KMS-11 (cell line): ENCODE measurements around the gene CHTF8.
"Not testable (repeated sequence)": the region's sequence is repeated elsewhere in the genome, so short reads cannot be mapped to it uniquely, and the experiment has no call there.

Experiments used
- H2AFZ ChIP-seq: fragments of 200-600 bp; sonication (generic); 2 replicates; pipeline ENCODE4 v1.6.1; 2016; ENCODE audit warnings: antibody characterized with exemption, mixed run types, low read depth
- H3K27ac ChIP-seq: fragments of 200-600 bp; sonication (generic); 2 replicates; pipeline ENCODE4 v1.6.1; 2016; ENCODE audit warnings: mild to moderate bottlenecking, mixed run types
- H3K27me3 ChIP-seq: fragments of 200-600 bp; sonication (generic); 2 replicates; pipeline ENCODE4 v1.6.1; 2017; ENCODE audit warnings: mild to moderate bottlenecking, low read depth, mixed run types, moderate library complexity; ENCODE audit not compliant: insufficient read depth
- H3K36me3 ChIP-seq: fragments of 200-600 bp; sonication (generic); 2 replicates; pipeline ENCODE4 v1.6.1; 2017; ENCODE audit warnings: mild to moderate bottlenecking, mixed run types; ENCODE audit not compliant: insufficient read depth
- H3K4me1 ChIP-seq: fragments of 200-600 bp; sonication (generic); 2 replicates; pipeline ENCODE4 v1.6.1; 2016; ENCODE audit warnings: mild to moderate bottlenecking, low read depth, mixed run types; ENCODE audit not compliant: poor library complexity, severe bottlenecking
- H3K4me2 ChIP-seq: fragments of 200-600 bp; sonication (generic); 2 replicates; pipeline ENCODE4 v1.7.0; 2016; ENCODE audit warnings: mild to moderate bottlenecking, mixed run types
- H3K4me3 ChIP-seq: fragments of 200-600 bp; sonication (generic); IDR thresholded peaks from 2 replicates; pipeline ENCODE4 v1.6.1; 2017; ENCODE audit warnings: low read depth, low read length, mixed read lengths; ENCODE audit not compliant: insufficient read depth
- H3K79me2 ChIP-seq: fragments of 200-600 bp; sonication (generic); 2 replicates; pipeline ENCODE4 v1.6.1; 2016; ENCODE audit warnings: low read depth, mixed run types; ENCODE audit not compliant: insufficient read depth
- H3K9ac ChIP-seq: fragments of 200-600 bp; sonication (generic); 2 replicates; pipeline ENCODE4 v1.6.1; 2016; ENCODE audit warnings: mild to moderate bottlenecking, mixed run types
- H4K20me1 ChIP-seq: fragments of 200-600 bp; sonication (generic); 2 replicates; pipeline ENCODE4 v1.6.1; 2016; ENCODE audit warnings: mild to moderate bottlenecking, mixed run types; ENCODE audit not compliant: insufficient read depth
- TF ChIP-seq, protein P1 (sequence below): fragments of 200-600 bp; sonication (generic); conservative IDR thresholded peaks from 2 replicates; pipeline ENCODE4 v1.6.1; 2017; ENCODE audit warnings: low read depth, mild to moderate bottlenecking, antibody characterized with exemption, low read length, moderate library complexity, mixed read lengths

Gene CHTF8

DNA sequence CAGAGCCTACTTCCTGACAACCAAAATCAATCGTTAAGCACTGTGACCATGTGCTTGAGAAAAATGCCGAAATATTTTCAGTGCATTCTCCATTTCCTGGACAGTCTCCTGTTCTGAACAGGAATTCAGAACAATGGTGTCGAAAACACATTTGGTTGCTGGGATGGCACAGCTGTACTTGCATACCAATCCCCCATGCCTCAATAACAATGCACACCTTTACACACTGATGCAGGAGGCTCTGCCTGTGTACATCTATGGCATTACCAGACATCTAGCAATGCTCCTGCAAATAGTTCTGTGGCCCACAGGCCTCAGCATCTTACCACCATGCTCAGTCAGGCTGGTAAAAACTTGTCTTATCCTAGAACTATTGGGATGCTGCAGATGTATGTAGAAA lies 6.2 kb downstream of the CHTF8 start:
- H2AFZ ChIP-seq = no peak overlapping the region
- TF ChIP-seq, protein P1, sequence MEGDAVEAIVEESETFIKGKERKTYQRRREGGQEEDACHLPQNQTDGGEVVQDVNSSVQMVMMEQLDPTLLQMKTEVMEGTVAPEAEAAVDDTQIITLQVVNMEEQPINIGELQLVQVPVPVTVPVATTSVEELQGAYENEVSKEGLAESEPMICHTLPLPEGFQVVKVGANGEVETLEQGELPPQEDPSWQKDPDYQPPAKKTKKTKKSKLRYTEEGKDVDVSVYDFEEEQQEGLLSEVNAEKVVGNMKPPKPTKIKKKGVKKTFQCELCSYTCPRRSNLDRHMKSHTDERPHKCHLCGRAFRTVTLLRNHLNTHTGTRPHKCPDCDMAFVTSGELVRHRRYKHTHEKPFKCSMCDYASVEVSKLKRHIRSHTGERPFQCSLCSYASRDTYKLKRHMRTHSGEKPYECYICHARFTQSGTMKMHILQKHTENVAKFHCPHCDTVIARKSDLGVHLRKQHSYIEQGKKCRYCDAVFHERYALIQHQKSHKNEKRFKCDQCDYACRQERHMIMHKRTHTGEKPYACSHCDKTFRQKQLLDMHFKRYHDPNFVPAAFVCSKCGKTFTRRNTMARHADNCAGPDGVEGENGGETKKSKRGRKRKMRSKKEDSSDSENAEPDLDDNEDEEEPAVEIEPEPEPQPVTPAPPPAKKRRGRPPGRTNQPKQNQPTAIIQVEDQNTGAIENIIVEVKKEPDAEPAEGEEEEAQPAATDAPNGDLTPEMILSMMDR = no peak

GRCh38 chr16:69124961-69125360 lies 7.4 kb downstream of the CHTF8 start:
- H3K4me2 ChIP-seq, H4K20me1 ChIP-seq: not testable (repeated sequence)

More for the DNA sequence above, 6.2 kb downstream of the CHTF8 start:
- H3K36me3 ChIP-seq = no peaks in the 10 kb centered on the region
- no peak overlapping the region for H3K4me2 ChIP-seq
- no peak overlapping the region for H3K27ac ChIP-seq
- no peak overlapping the region for H3K9ac ChIP-seq
- H3K4me3 ChIP-seq = no peak overlapping the region
- H3K4me1 ChIP-seq = peaks cover 5% of the 10 kb centered on the region
- H4K20me1 ChIP-seq = no peaks in the 10 kb centered on the region
- H3K27me3 ChIP-seq = no peaks in the 10 kb centered on the region
- peaks cover 25% of the 10 kb centered on the region for H3K79me2 ChIP-seq

DNA sequence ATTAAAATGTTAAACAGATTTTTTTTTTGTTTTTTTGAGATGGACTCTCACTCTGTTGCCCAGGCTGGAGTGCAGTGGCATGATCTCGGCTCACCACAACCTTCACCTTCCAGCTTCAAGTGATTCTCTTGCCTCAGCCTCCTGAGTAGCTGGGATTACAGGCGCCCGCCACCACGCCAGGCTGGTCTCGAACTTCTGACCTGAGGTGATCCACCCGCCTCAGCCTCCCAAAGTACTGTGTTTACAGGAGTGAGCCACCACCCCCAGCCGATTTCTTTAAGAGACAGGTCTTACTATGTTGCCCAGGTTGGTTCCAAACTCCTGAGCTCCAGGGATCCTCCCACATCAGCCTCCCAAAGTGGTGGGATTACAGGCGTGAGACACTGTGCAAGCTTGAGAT lies 8.0 kb downstream of the CHTF8 start:
- not testable (repeated sequence) for H3K36me3 ChIP-seq
- H3K79me2 ChIP-seq = peaks cover 13% of the 10 kb centered on the region; the same call in 1 of the 2 replicates

More at GRCh38 chr16:69124961-69125360, 7.4 kb downstream of the CHTF8 start:
- not testable (repeated sequence) for H3K4me1 ChIP-seq, H2AFZ ChIP-seq, H3K27me3 ChIP-seq, H3K27ac ChIP-seq, H3K4me3 ChIP-seq, H3K36me3 ChIP-seq, H3K9ac ChIP-seq
- peaks cover 13% of the 10 kb centered on the region; the same call in 1 of the 2 replicates for H3K79me2 ChIP-seq

DNA sequence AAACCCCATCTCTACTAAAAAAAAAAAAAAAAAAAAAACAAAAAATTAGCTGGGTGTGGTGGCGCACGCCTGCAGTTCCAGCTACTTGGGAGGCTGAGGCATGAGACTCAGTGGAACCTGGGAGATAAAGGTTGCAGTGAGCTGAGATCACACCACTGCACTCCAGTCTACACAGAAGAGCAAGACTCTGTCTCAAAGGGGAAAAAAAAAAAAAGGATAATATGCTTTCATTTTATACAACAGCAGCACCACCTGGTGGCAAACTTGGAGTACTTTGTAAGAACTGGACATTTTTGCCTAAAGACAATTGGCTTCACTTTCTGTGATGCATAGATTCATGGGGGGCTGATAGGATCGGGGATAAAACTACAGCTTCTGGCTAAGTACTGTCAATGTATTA lies 8.5 kb downstream of the CHTF8 start:
- Histone ChIP-seq H3K9ac (no peak overlapping the region), H3K4me1 (no peaks in the 10 kb centered on the region), H3K36me3 (no peaks in the 10 kb centered on the region), H3K27me3 (no peaks in the 10 kb centered on the region), H4K20me1 (no peaks in the 10 kb centered on the region), H3K4me2 (no peak overlapping the region), H3K79me2 (peaks cover 11% of the 10 kb centered on the region; the same call in 1 of the 2 replicates), H2AFZ (no peak overlapping the region), H3K27ac (no peak overlapping the region), H3K4me3 (no peak overlapping the region)
- TF ChIP-seq, protein P1 = peak; percentile 88

More for the DNA sequence above, 8.0 kb downstream of the CHTF8 start:
- H4K20me1 ChIP-seq, H2AFZ ChIP-seq, H3K27ac ChIP-seq, H3K4me1 ChIP-seq, H3K4me2 ChIP-seq, H3K4me3 ChIP-seq, H3K9ac ChIP-seq, H3K27me3 ChIP-seq: not testable (repeated sequence)

DNA sequence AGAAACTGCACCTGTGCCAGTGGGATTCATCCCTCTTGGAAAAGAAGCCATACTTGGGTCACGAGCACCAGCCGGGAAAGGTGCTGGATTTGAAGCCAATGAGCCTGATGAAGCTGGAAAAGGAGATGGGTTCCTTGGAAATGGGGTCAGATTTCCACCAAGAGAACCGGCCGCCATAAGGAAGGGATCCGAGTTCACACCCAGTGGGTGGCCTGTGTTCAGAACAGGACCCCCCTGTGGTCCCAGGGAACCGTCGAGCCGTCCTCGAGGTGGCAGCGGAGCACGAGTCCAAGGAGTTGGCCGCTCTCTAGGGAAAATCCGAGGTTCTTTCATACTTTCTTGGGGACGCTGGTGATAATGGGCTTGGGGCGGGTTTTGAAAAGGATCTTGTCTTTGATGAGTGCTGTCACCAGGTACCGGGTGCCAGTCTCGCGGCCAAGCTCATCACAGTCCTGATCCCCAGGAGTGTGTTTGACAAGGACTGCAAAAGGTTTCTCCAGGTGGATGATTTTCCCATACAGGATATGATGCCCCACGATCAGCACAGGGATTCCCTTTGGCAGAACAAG lies 12.2 kb downstream of the CHTF8 start:
- H3K4me1 ChIP-seq = no peaks in the 10 kb centered on the region
- H3K27me3 ChIP-seq = no peaks in the 10 kb centered on the region
- H3K79me2 ChIP-seq = no peaks in the 10 kb centered on the region
- no peak overlapping the region for H2AFZ ChIP-seq
- TF ChIP-seq, protein P1 = no peak
- H3K4me2 ChIP-seq = no peak overlapping the region
- H3K4me3 ChIP-seq = no peak overlapping the region
- H3K9ac ChIP-seq = no peak overlapping the region
- H4K20me1 ChIP-seq = no peaks in the 10 kb centered on the region
- H3K27ac ChIP-seq = no peak overlapping the region
- no peaks in the 10 kb centered on the region for H3K36me3 ChIP-seq
